UCSD-AML1 (cell line): ENCODE measurements around the gene CMPK1.

Experiments
- DNase-seq: peaks from one replicate; lab custom pipeline; 2025; ENCODE audit not compliant: unreplicated experiment; lab: John Stamatoyannopoulos, UW

The CMPK1 gene

GRCh38 chr1:47418681-47419325, 85.2 kb downstream of the CMPK1 start:
- no peak for DNase-seq

- DNase-seq, result no peak
These were observed 87.0 kb downstream of the CMPK1 start for GRCh38 chr1:47420547-47420946.

DNA sequence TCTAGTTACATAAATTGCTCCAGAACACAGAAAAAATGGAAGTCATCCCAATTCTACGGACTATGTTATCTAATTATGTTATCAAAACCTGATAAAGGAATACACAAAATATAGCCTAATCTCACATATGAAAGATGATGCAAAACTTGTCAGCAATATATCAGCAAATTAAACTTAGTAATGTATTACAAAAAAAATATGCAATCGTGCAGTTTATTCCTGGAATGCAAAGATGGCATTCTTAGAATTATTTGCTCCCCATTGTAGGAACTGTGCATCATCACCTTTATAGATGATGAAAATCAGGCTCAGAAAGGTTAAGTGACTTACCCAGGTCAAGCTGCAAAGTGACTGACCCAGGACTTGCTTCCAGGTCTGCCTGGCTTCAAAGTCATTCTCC, 90.3 kb downstream of the CMPK1 start:
- no peak for DNase-seq

DNA sequence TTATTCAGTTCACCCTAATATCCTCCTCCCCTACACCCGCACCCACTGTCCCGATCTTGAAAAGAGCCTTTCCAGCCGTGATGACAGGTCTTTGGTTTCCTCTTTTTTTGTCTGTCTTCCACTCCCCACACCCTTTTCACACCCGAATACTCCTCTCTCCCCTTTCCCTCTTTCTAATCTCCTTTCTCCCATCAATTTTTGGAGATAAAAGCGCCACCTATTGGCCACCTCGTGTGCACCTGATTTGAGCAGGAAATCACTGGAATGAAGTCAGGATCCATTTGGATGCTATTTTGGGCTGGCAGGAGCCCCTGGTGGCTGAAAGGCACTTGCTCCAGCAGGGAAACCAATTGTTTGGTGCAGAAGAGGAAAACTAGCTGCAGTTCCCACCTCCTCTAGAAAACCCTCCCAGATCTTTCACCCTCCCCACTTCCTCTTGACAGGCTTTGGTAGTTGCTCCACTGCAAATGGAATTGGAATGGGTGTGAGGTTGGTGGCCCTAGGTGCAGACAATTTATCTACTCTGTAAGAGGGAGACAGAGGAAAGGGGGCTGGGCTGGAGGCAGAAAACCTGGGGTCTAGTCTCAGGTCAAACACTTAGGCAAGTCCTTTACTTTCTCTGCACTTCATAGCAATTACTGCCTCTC, 90.9 kb downstream of the CMPK1 start:
- DNase-seq, result peak; percentile 29
